ENCODE measurements around the gene CAVIN2.
A peak's percentile ranks its signal among the peaks of the same experiment; 100 is the strongest.

CAVIN2 gene

DNA sequence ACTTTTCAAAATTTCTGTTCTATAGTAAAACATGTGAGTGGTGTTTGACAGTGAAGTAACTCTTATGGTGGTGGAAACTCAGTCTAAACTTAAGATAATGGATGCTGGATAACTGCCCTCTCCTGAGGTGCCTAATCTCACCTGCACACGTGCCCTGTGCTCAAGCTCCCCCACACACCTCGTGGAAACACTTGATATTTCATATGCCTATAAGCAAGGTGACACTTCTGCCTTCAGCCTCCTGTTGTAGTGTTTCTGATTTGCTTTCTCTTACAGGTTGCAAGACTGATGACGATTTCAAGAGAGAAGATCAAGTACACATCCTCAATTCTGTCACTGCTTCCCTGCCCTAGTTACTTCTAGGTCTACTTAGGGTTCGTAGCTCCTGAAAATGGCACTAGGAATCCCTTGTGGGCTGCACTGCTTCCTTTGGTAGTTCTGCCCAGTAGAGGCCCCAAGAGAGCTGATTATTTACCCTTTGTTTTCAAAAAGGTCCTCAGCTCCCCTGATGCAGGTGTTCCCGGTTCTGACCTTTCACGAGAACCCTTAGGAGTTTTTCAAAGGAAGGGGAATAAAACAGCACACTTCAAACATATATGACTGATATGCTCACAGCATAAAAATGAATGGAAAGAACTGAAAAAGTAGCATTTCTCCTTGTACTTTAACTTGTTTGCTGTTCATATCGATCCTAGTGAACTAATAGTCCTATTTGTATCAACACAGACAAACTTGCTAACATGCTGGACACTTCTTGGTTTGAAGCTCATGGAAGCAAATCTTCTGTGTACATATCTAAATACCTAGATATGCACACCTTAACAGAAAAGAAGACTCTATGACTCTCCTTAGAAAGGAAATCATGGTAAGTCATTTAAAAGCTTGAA lies 6.7 kb downstream of the CAVIN2 start:
- DNase-seq = no peak

DNA sequence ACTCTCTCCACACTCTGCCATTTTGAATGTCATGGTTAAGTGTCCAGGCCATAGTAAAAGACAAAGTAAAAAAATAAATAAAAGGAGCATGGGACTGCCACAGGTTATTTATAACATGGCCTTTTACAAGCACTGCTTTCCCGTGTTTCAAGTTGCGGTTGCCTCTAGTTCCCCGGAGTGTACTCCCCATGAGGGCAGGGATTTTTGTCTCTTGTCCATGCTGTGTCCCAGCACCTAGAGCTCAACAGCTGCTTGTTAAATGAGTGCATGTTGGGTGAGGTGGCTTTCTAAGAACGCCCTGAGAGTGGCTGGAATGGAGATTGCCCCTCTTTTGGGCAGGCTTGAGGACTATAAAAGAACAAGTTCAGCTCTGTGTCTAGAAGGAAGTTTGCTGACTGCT lies 8.4 kb downstream of the CAVIN2 start:
- no peak for DNase-seq

GRCh38 chr2:191836853-191837769 lies 9.8 kb downstream of the CAVIN2 start:
- no peak for DNase-seq

- no peak for DNase-seq
Measured at GRCh38 chr2:191836471-191836852, 10.4 kb downstream of the CAVIN2 start.

DNA sequence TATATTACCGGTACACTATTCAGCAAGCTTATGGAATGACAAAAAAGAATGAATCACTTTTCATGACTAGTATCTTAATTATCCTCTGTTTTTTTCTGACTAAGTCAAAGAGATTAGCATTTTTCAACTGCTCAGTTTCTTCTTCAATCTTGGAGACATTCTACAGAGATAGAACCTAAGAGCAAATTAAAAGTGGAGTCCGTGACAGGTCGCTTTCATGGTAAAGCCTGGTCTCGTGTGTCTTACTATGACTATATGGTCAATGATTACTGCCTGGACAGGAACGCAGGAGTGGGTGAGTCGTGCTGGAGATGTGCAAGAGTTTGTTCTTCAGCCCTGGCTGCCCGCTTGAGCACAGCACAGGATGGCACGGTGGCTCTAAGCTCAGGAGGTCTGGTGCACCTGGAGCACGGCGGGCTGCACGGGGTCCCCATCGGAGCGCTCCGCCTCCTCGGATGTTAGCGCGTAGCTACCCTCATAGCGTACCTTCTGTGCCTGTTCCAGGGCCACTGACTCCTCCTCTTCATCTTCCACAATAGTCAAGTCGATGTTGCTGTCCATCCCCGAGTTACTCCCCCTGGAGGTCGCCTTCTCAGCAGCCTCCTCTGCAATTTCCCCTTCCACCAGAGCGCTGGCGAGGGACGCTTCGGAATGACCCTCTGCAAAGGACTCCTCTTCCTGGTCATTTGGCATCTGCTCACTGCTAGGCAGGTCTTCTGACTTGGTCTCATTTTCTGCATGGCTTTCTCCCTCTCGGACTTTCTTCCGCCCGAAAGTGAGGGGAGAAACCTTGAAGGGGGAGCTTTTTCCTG lies 11.1 kb downstream of the CAVIN2 start:
- no peak for DNase-seq

GRCh38 chr2:191835100-191835499 lies 11.8 kb downstream of the CAVIN2 start:
- DNase-seq = no peak

- no peak for DNase-seq
Measured at GRCh38 chr2:191833356-191833755, 13.5 kb downstream of the CAVIN2 start.

GRCh38 chr2:191832668-191833067 lies 14.2 kb downstream of the CAVIN2 start:
- no peak for DNase-seq

DNA sequence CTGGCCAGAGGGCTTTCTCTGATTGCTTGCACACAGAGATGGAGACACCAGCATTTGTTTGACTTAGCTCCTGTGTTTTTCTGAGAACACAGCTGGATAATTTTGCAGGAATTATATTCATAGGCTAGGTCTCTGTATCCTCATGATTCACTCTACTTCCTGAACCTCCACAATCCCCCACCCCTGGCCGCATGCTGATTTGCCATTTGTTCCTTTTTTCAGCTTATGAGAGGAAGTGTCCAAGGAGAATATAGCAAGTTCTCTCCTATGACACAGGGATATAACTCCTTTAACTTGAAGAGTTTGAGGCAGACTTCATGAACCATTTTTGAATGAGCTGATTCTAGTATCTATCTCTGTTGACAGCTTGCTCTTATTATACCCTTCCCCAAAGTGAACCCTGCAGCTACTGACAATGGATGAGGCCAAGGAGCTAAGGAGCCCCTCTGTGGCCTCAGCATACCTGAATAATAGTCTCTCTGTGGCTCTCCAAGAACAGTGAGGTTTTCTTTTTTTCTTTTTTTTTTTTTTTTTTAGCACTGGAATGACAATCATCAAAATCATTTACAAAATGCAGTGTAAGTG lies 15.4 kb downstream of the CAVIN2 start:
- DNase-seq = no peak

DNA sequence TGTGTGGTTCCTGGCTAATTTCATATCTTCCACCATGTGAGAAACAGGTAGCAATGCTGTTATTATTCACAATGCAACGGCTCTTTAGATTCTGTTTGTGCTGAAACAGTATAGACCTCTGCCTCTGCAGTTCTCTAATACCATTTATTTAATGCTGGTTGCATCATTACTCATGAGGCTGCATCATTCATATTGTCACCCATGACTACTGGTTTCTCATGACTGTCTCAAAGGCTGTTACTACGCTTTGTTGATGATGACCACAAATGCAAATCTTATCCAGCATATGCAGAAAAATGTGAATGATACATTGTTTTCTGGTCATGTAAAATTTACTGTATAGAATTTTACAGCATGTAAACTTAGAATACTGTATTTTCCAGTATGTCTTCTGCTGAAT lies 22.5 kb downstream of the CAVIN2 start:
- no peak for DNase-seq

DNA sequence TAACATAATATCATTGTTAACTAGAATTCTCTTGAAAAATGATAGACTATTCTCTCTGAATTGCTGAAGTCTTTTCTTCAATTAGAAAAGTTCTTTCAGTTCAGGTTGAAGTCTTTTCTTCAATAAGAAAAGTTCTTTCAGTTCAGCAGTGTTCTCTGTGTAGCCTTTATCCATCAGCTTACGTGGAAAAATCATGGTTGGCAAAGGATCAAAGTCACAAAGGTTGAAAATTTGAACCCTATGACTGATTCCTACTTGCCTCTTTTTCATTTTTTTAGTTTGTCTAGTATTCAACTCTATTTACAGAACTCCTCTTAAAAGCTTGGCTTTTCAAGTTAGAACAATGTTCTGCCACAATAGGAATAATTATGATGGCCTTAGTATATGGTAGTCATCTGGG lies 25.8 kb downstream of the CAVIN2 start:
- DNase-seq = no peak

DNA sequence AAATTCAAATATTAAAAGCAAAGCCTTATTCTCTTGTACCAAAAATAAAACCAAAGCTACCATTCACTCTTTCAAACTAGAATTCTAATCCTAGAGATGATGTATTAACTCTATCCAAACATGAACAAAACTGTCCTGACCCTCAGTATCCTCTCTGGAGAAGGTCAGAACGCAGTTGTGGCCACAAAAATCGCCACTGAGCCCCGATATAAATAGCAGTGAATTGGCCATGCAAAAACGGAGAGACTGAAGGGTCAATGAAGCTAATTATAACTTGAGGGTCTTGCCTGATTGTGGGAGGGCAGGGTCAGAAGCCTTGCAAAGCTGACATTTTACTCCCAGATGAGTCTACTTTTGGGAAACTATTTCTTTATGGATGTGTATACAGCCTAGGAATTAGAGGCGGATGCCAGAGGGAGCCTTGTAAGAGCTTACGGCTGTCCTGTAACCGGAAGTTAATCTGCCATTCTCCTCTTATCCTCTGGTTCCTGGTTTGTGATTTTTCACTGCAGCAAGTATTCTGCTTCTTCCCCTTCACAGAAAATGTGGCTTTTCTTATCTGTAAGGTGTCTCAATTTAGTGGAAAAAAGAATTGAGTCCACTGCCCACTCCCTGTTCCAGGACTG lies 28.1 kb downstream of the CAVIN2 start:
- DNase-seq = no peak

DNA sequence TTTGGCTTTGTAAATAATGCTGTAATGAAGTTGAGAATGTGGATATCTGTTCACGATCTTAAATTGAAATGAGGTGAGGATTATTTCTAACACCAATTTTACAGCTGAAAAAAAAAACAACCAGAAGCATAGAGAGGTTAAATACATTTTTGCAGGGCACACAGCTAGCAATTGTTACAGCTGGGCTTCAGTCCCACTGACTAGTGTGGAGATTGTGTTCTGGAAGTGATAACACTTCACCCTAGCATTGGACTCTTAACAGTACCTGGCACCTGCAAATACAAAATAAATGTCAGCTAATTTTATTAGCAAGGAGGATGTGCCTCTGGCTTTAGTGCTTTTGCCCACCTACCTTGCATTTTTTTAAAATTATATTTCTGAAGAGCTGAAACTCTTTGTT lies 28.8 kb downstream of the CAVIN2 start:
- no peak for DNase-seq

- no peak for DNase-seq
Measured at GRCh38 chr2:191815010-191815409, 31.9 kb downstream of the CAVIN2 start.

DNA sequence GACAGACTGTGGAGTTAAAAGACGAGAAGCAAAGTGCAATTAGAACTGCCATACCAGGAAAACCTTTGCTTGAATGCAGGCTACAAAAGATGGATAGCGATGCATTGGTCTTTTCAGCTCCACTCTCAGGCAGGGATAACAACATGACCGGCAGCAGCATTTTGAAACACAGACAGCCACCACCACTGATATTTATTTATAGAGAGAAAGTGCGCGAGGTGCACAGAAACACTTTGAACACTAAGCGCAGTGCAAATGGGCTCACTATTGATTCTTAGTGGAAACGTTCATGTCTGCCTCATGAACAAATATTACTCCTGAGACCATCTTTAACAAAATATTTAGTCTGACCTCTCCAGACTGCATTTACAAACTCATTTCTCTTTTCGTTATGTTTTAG lies 32.9 kb downstream of the CAVIN2 start:
- DNase-seq = no peak

- peak; percentile 80 for DNase-seq
Measured at GRCh38 chr2:191811807-191812602, 34.9 kb downstream of the CAVIN2 start.

GRCh38 chr2:191806396-191806795 lies 40.5 kb downstream of the CAVIN2 start:
- DNase-seq = no peak

- DNase-seq = no peak
Measured at GRCh38 chr2:191804766-191805165, 42.1 kb downstream of the CAVIN2 start.

DNA sequence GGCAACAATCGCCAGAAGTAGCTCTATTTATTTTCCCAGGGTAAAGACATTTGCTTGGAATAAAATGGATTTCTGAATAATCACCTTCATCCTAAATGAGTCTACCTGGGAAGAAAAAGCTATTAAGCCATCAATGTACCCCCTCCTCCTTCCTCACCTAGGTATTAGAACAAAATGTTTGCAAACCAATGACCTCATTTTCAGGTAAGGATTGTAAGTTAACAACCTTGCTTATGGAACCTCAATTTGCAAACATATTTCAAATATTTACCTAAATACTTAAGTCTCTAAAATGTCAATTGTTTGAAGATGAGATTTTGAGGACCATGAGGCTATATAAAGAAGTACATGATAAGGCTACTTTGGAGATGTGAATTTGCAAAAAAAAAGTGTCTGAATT lies 43.9 kb downstream of the CAVIN2 start:
- no peak for DNase-seq

GRCh38 chr2:191802180-191802579 lies 44.7 kb downstream of the CAVIN2 start:
- DNase-seq = no peak

DNA sequence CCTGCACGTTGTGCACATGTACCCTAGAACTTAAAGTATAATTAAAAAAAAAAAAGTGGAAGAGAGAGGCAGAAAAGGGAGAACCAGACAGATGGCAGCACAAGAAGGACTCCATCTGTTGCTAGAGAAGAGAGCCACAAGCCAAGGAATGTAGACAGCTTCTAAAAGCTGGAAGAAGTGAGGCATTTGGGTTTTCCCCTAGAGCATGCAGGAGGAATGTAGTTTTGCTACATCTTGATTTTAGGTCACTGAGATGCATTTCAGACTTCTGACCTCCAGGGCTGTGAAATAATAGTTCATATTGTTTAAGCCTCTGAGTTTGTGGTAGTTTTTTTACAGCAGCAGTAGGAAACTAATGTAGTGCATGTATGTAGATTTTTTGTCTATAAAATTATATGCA lies 46.0 kb downstream of the CAVIN2 start:
- DNase-seq = no peak
